C1 segment of cervical spinal cord (tissue), 14 donors: ENCODE data around the gene DDX53.

Experiments used
- DNase-seq, 14 donors: peaks; one replicate each; lab custom pipeline; 2025; lab: John Stamatoyannopoulos, UW

DDX53 gene

GRCh38 chrX:23048806-23049573, 49.2 kb downstream of the DDX53 start:
- DNase-seq = no peak

GRCh38 chrX:23052324-23052723, 52.6 kb downstream of the DDX53 start:
- DNase-seq = no peak
